ENCODE data around the gene ZC3H15.

DNA sequence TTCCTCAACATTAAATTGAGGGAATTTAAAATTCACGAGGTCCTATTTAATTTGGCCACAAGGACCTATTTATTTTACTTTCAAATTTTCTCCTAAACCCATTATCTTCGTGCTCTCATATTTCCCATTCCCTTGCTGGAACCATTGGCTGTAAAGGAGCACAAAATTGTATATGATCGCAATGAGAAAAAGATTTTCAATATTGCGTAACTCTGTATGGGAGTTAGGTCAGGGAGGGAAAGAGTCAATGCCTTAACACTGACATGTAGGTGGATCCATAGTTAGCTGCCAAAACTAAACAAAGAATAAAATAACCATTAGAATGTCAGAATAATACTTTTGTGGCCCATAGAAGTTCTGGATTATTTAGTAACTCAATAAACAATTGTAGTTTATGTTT, 40.6 kb upstream of the ZC3H15 start:
- TF ChIP-seq, protein P1, sequence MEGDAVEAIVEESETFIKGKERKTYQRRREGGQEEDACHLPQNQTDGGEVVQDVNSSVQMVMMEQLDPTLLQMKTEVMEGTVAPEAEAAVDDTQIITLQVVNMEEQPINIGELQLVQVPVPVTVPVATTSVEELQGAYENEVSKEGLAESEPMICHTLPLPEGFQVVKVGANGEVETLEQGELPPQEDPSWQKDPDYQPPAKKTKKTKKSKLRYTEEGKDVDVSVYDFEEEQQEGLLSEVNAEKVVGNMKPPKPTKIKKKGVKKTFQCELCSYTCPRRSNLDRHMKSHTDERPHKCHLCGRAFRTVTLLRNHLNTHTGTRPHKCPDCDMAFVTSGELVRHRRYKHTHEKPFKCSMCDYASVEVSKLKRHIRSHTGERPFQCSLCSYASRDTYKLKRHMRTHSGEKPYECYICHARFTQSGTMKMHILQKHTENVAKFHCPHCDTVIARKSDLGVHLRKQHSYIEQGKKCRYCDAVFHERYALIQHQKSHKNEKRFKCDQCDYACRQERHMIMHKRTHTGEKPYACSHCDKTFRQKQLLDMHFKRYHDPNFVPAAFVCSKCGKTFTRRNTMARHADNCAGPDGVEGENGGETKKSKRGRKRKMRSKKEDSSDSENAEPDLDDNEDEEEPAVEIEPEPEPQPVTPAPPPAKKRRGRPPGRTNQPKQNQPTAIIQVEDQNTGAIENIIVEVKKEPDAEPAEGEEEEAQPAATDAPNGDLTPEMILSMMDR (IDR thresholded peaks at IDR 0.05; ENCODE audit: insufficient read depth, low read length) = no peak
- no peak for TF ChIP-seq SPI1 (IDR thresholded peaks at IDR 0.05; ENCODE audit: borderline replicate concordance, low read depth)

All from HL-60 (cell line).